Measurements from ENCODE around the gene KPNB1.

KPNB1 gene

DNA sequence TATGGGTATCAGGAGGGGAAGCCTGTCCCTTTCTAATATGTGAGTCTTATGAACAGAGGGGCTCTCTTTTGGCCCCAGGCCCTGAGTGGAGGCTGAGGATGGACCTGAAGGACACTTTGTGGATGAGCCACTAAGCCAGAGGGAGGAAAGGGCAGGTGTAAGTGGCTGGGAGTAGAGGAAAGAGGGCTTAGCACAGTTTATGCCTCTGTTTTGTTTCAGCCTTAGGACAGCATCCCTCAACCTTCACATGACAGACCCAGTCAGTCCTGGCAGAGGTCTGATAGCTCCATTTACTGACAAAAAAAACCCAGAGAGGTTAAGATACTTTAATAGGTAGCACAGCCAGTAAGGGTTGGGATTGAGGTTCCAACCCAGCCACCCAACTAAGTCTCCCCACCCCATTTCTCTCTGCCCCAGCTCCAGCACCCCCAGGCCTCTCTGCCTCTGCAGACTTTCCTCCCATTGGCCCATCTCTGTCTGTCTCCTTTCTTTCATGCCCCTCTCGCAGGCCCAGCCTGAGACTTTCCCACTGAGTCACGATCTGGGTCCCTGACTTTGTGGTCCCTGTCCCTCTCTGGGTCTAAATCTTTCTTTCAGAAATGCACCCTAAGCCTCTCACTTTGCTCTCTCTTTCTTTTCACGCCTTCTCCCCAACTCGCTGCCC is 78.6 kb downstream of the KPNB1 start:
- DNase-seq (ENCODE audit: low spot score) = no peak

DNA sequence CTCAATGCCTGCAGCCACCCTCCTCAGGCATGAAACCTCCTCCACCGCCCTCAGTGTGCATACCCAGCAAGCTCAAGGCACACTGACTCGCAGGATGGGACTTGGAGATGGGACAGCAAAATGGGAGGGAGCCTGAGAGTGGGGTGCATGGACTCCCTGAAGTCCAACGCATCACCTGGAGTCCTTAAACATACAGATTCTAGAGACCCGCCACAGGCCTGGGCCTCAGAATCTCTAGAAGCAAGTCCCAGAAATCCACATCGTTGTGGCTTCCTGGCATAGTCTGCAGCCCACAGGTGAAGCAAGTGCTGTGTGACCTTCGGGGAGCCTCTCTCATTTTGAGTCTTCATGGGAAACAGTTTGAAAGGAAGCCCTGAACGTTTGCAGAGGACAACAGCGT is 79.8 kb downstream of the KPNB1 start:
- no peak for DNase-seq (ENCODE audit: low spot score)

DNA sequence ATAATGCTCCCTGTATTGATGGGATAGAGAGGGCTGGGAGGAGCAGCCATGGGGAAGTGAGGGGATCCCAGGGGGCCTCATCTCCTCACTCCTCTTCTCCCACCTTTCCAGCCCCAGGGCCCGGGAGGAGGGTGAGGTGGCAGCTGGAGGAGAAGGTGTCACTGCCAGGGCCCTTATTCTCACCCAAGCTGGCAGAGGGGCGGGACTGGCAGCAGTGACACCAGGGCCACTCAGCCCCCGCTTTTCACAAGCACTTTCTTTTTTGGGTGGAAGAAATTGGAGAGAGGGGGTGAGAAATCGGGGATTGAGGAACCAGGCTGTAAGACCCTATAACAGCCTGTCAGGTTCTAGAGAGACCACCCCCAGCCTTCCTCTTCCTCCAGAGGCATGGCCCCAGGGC is 81.0 kb downstream of the KPNB1 start:
- no peak for DNase-seq (ENCODE audit: low spot score)

DNA sequence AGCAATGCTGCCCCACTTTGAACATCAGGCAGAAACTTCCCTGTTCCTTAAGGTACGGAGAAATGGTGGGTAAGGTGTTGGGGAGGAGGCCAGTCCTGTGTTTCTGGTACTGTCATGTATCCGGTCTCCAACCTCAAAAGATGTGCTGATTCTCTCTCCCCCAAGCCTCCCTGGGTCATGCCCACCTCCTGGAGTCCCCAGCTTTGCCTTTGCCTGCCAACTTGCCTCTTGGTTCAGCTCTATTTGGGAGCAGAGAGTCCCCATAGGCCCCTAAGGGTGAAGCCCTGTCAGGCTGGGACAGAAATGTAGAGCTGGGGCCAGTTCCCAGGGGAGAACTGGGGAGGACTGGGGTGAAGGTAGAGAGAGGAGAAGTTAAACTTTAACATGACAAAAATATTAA is 81.7 kb downstream of the KPNB1 start:
- no peak for DNase-seq (ENCODE audit: low spot score)

DNA sequence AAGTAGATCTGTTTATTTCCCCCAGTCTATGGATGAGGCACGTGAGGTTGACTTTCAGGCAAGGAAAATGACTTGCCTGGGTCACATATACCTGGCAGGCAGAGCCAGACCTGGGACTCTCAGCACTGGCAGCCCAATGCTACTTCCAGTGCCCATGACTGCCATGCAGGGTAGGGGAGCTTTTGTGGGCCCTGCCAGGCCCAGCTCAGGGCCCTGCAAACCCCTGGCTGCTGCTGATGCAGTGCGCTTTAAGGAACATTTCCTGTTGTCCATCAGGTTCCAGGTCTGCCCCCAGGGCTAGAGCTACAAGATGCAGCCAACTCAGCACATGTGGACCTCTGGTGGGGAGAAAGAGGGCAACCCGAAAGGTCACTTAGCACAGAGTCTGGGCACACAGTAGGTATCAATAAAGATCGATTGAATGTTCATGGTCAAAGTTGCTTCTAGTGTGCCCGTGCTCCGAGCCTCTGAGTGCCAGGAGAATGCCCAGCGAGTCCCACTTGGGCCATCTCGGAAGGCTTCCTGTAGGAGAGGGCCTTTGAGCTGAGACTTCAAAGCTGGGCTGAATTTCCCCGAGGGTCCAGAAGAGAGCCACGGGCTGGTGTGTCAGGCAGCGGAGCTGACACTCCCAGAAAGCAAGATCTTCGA is 82.8 kb downstream of the KPNB1 start:
- no peak for DNase-seq (ENCODE audit: low spot score)

DNA sequence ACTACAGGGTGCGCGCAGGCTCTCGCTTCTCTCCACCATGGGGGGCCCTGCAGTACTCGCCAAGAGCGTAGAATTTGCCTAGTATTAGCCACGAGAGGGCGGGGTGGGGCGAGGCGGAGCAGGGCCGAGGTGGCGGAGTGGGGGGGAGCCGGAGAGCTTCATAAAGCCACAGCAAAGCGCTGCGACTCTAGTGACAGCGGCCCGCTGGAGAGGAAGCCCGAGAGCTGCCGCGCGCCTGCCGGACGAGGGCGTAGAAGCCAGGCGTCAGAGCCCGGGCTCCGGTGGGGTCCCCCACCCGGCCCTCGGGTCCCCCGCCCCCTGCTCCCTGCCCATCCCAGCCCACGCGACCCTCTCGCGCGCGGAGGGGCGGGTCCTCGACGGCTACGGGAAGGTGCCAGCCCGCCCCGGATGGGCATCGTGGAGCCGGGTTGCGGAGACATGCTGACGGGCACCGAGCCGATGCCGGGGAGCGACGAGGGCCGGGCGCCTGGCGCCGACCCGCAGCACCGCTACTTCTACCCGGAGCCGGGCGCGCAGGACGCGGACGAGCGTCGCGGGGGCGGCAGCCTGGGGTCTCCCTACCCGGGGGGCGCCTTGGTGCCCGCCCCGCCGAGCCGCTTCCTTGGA is 83.4 kb downstream of the KPNB1 start, which contains the start of gene TBX21:
Gene TBX21 (plus strand): TSS at position 190 of the 627 bp plus-strand sequence. CDS start 219 bp downstream, at position 409.
- DNase-seq (ENCODE audit: low spot score) = peak; percentile 90

DNA sequence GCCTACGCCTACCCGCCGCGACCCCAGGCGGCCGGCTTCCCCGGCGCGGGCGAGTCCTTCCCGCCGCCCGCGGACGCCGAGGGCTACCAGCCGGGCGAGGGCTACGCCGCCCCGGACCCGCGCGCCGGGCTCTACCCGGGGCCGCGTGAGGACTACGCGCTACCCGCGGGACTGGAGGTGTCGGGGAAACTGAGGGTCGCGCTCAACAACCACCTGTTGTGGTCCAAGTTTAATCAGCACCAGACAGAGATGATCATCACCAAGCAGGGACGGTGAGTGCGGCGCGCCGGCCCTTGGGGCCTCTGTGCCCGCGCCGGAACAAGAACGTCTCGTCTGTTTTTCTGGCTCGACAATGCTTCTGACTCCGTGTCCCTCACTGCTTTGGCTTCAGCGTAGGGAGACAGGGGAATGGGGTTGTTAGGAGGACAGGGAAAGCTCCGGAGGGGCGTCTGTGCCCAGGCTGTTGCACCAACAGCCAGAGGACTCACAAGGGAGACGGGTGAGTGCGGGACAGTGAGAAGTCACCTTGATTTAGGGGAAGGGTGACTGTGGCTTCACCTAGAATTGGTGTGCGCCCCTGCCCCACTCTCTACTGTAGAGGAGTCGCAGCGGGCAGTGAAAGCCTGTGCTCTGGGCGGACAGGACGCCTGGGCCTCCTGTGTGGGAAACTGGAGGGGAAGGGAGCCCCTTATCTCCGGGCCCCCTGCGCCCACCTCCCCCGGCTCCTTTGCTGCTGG is 84.1 kb downstream of the KPNB1 start:
- DNase-seq (ENCODE audit: low spot score) = no peak

DNA sequence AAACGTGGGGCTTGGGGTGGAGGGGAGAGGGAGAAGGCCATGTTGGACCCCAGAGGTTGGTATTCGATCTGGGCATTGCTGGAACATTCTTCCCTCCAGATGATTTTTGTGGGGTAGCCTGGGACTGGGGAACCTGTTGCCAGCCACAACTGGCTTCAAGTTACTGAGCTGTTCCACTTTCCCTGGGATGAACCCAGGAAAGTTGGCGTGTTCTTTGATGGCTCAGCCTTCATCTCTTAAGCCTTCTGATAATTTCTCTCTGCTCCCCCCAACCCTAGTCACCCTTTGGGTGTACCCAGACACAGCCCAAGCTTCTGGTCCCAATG is 85.4 kb downstream of the KPNB1 start:
- no peak for DNase-seq (ENCODE audit: low spot score)

Data from germinal center (tissue), 1 donor.